Measurements from ENCODE around the gene KCNQ1. TPM values are rescaled to one million over a fixed set of nuclear protein-coding genes. Genes with fewer than 3 reads are reported as not detected.
A peak's percentile ranks its signal among the peaks of the same experiment; 100 is the strongest.

The KCNQ1 gene
- total RNA-seq, 2 experiments from 2014 or later: 8.7 to 9.5 TPM

DNA sequence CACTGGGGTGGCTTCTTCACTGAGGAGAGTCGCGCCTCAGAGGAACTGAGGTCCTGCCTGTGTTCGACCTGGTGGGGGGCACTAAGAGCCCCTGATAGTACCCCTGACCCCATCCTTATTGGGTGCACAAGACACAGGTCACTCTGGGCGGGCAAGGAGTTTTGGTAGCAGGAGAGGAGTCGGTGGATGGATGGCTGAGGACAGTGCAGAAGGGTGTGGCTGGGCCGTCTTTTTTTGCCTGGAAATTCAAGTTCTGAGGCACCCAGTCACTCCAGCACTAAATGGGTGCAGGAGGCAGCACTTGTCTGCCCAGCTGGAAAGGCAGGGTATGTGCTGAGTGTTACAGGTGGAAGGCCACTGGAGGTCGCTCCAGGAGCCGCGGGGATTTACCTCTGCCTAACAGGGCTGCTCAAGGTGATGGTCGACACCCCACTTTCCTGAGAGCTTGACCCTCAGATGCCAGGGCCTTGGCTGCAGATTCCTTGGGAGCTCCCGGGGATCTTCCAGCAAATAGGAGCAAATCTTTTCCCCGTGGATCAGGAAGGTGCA lies 43.3 kb upstream of the KCNQ1 start:
- Mint-ChIP-seq H3K27ac (peak overlapping the region; percentile 85), H3K4me3 (peak overlapping the region; percentile 84), H3K27me3 (no peaks in the 10 kb centered on the region), H3K4me1 (ENCODE audit: low read depth) (peaks cover 12% of the 10 kb centered on the region), H3K9me3 (no peaks in the 10 kb centered on the region), H3K36me3 (ENCODE audit: low read depth) (peaks cover 4% of the 10 kb centered on the region)
- intact Hi-C loops (cut with micrococcal nuclease): loop anchor here (5.0 kb wide), 1 partner anchor 94 kb away; no protein-coding TSS in a partner anchor
- TF ChIP-seq, protein P1, sequence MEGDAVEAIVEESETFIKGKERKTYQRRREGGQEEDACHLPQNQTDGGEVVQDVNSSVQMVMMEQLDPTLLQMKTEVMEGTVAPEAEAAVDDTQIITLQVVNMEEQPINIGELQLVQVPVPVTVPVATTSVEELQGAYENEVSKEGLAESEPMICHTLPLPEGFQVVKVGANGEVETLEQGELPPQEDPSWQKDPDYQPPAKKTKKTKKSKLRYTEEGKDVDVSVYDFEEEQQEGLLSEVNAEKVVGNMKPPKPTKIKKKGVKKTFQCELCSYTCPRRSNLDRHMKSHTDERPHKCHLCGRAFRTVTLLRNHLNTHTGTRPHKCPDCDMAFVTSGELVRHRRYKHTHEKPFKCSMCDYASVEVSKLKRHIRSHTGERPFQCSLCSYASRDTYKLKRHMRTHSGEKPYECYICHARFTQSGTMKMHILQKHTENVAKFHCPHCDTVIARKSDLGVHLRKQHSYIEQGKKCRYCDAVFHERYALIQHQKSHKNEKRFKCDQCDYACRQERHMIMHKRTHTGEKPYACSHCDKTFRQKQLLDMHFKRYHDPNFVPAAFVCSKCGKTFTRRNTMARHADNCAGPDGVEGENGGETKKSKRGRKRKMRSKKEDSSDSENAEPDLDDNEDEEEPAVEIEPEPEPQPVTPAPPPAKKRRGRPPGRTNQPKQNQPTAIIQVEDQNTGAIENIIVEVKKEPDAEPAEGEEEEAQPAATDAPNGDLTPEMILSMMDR (IDR thresholded peaks at IDR 0.05): no peak
- ChIA-PET CTCF (interaction anchor here (1.1 to 7.4 kb wide), 8 partner anchors 19 to 486 kb away, joined by 3 to 62 read pairs (median 6); no protein-coding TSS in a partner anchor), POLR2A (interaction anchor here (1.4 kb wide), 1 partner anchor 95 kb away, joined by 4 read pairs; no protein-coding TSS in a partner anchor)
- no peak for DNase-seq
- no peak for ATAC-seq

DNA sequence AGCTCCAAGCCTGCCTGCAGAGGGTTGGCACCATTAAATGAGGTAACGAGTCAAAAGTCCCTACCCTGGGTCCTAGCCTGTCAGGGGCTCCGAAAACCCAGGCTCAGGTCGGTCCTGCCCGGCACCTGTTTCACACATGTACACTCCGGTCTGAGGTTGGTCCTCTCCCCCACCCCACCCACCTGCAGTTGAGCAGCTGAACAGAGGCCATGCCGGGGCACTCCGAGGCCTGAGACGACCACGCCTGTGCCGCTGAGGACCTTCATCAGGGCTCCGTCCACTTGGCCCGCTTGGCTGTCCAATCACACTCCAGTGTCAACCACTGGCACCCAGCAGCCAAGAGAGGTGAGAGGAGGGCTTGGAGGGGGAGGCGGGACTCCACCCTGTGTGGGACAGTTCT lies 42.7 kb upstream of the KCNQ1 start:
- TF ChIP-seq, protein P1 (IDR thresholded peaks at IDR 0.05): no peak
- Mint-ChIP-seq H3K27ac (no peak overlapping the region), H3K4me3 (peak overlapping the region; percentile 84), H3K4me1 (ENCODE audit: low read depth) (peaks cover 12% of the 10 kb centered on the region), H3K36me3 (ENCODE audit: low read depth) (peaks cover 2% of the 10 kb centered on the region), H3K9me3 (no peaks in the 10 kb centered on the region), H3K27me3 (no peaks in the 10 kb centered on the region)
- DNase-seq (no peak), ATAC-seq (no peak)
- ChIA-PET CTCF (interaction anchor here (2.2 to 7.4 kb wide), 5 partner anchors 18 to 486 kb away, joined by 6 to 62 read pairs (median 17); no protein-coding TSS in a partner anchor), POLR2A (interaction anchor here (0.7 kb wide), 1 partner anchor 19 kb away, joined by 3 read pairs; no protein-coding TSS in a partner anchor)
- intact Hi-C loops (cut with micrococcal nuclease): loop anchor here (5.0 kb wide), 1 partner anchor 95 kb away; no protein-coding TSS in a partner anchor

DNA sequence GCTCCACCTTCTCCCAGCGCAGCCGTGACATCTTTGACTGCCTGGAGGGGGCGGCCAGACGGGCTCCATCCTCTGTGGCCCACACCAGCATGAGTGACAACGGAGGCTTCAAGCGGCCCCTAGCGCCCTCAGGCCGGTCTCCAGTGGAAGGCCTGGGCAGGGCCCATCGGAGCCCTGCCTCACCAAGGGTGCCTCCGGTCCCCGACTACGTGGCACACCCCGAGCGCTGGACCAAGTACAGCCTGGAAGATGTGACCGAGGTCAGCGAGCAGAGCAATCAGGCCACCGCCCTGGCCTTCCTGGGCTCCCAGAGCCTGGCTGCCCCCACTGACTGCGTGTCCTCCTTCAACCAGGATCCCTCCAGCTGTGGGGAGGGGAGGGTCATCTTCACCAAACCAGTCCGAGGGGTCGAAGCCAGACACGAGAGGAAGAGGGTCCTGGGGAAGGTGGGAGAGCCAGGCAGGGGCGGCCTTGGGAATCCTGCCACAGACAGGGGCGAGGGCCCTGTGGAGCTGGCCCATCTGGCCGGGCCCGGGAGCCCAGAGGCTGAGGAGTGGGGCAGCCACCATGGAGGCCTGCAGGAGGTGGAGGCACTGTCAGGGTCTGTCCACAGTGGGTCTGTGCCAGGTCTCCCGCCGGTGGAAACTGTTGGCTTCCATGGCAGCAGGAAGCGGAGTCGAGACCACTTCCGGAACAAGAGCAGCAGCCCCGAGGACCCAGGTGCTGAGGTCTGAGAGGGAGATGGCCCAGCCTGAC lies 41.7 kb upstream of the KCNQ1 start:
- intact Hi-C loops (cut with micrococcal nuclease): loop anchor here (5.0 kb wide), 1 partner anchor 96 kb away; no protein-coding TSS in a partner anchor
- TF ChIP-seq, protein P1 (IDR thresholded peaks at IDR 0.05): no peak
- ATAC-seq (no peak), DNase-seq (no peak)
- H3K4me1 Mint-ChIP-seq (ENCODE audit: low read depth): peaks cover 12% of the 10 kb centered on the region
- no peak overlapping the region for H3K27ac Mint-ChIP-seq
- H3K36me3 Mint-ChIP-seq (ENCODE audit: low read depth): peaks cover 2% of the 10 kb centered on the region
- H3K9me3 Mint-ChIP-seq: no peaks in the 10 kb centered on the region
- ChIA-PET CTCF (interaction anchor here (5.1 to 7.4 kb wide), 2 partner anchors 17 to 98 kb away, joined by 38 to 62 read pairs; no protein-coding TSS in a partner anchor), POLR2A (interaction anchor here (0.7 kb wide), 1 partner anchor 18 kb away, joined by 3 read pairs; no protein-coding TSS in a partner anchor)
- no peaks in the 10 kb centered on the region for H3K27me3 Mint-ChIP-seq
- H3K4me3 Mint-ChIP-seq: peak overlapping the region; percentile 84

DNA sequence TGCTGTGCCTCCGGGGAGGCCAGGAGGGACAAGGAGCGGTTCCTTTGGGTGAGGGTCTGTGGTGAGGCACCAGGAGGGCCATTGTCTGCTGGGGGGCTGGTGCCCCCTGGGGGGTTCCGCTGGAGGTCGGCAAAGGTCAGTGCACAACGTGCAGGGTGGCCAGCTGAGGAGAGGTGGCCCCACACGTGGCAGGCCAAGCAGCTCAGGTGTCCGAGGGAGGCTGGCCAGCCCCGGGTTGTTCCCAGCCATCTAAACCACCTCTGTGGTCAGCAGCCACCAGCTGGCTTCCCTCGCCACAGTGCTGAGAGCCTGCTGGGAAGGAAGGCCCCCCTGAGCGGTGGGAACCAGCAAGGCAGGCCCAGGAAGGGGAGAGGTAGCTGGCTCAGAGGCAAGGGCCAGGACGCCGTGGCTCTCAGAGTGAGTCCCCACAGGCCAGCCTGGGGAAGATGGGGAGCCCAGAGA lies 40.0 kb upstream of the KCNQ1 start:
- ChIA-PET CTCF (interaction anchor here (2.9 to 7.4 kb wide), 2 partner anchors 16 to 100 kb away, joined by 15 to 62 read pairs; no protein-coding TSS in a partner anchor), POLR2A (no interaction called here)
- intact Hi-C loops (cut with micrococcal nuclease): loop anchor here (5.0 kb wide), 1 partner anchor 97 kb away; no protein-coding TSS in a partner anchor
- ATAC-seq: no peak
- TF ChIP-seq, protein P1 (IDR thresholded peaks at IDR 0.05): no peak
- Mint-ChIP-seq H3K4me3 (no peak overlapping the region), H3K27me3 (no peaks in the 10 kb centered on the region), H3K9me3 (no peaks in the 10 kb centered on the region), H3K27ac (no peak overlapping the region), H3K36me3 (ENCODE audit: low read depth) (peaks cover 2% of the 10 kb centered on the region), H3K4me1 (ENCODE audit: low read depth) (peaks cover 9% of the 10 kb centered on the region)
- no peak for DNase-seq

Data from activated CD8-positive, alpha-beta T cell treated with anti-CD3 and anti-CD28 coated beads for 36 hours (primary cell).